ENCODE data around the gene MAB21L4.

MAB21L4 gene

DNA sequence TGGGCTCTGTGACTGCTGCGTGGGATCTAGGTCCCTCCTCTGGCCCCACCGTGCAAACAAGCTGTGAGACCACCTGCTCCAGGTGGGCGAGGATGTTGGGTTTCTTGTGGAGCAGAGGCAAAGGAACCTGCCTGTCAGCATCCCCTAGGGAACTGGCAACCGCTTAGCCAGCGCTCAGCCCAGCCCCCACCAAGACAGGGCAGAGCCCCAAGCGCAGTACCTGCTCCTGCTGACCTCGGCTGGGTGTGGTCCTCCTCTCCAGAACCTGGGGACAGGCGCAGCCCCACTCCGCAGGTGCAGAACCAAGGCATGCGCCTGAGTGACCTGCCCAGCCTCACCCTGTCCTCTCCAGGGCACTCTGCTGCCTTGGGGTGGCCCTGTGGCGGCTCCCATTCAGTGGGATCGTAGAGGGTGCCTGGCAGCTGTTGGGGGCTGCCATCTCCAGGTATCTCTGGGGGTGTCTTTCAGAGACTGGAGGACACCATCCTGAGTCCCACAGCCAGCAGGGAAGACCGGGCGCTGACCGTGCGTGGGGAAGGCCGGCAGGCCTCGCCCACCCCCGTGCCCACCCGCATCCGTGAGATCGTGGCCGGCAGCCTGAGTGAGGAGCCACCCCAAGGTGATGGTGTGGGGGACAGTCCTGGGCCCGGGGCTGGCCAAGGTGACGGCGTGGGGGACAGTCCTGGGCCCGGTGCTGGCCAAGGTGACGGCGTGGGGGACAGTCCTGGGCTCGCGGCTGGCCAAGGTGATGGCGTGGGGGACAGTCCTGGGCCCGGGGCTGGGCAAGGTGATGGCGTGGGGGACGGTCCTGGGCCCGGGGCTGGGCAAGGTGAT, 22.5 kb upstream of the MAB21L4 start:
- Histone ChIP-seq H3K27me3 (ENCODE audit: insufficient read depth, low read depth) (peaks cover 30% of the 10 kb centered on the region; the same call in 1 of the 2 replicates), H3K4me3 (IDR thresholded peaks at IDR 0.05; ENCODE audit: insufficient read depth, low read depth, low read length) (no peak overlapping the region), H2AFZ (ENCODE audit: low read depth) (no peak overlapping the region), H4K20me1 (ENCODE audit: insufficient read depth) (no peaks in the 10 kb centered on the region), H3K27ac (no peak overlapping the region), H3K4me1 (ENCODE audit: low read depth, poor library complexity, severe bottlenecking) (no peaks in the 10 kb centered on the region), H3K9ac (no peak overlapping the region), H3K4me2 (no peak overlapping the region), H3K36me3 (ENCODE audit: insufficient read depth) (no peaks in the 10 kb centered on the region), H3K79me2 (ENCODE audit: insufficient read depth, low read depth) (no peaks in the 10 kb centered on the region)
- TF ChIP-seq, protein P1, sequence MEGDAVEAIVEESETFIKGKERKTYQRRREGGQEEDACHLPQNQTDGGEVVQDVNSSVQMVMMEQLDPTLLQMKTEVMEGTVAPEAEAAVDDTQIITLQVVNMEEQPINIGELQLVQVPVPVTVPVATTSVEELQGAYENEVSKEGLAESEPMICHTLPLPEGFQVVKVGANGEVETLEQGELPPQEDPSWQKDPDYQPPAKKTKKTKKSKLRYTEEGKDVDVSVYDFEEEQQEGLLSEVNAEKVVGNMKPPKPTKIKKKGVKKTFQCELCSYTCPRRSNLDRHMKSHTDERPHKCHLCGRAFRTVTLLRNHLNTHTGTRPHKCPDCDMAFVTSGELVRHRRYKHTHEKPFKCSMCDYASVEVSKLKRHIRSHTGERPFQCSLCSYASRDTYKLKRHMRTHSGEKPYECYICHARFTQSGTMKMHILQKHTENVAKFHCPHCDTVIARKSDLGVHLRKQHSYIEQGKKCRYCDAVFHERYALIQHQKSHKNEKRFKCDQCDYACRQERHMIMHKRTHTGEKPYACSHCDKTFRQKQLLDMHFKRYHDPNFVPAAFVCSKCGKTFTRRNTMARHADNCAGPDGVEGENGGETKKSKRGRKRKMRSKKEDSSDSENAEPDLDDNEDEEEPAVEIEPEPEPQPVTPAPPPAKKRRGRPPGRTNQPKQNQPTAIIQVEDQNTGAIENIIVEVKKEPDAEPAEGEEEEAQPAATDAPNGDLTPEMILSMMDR (conservative IDR thresholded peaks at IDR 0.05; ENCODE audit: low read depth, low read length), result no peak

DNA sequence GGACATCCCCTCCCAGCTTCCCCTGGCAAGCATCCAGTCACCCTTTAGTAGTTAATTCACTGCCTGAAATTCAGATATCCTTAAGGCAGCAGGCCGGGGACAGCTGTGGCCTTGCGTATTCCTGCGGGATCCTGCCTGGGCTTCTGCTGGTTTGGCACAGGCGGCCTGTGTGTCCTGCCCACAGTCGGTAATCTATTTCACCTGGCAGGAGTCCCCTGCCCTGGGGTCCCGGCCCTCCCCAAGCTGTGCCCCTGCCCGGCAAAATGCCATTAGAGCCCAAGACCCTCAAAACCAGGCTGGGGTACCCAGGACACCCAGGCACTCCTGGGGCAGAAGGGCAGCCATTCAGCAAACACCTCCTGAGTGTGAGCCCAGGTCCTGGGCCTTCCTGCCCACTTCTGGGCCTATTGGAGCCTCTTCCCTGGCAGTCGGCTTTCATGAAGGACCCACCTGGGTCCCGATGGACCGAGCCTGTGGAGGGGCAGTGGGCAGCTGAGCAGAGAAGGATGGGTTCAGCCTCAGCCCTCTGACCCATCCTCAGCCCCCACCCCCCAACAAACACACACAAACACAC, 21.8 kb upstream of the MAB21L4 start:
- Histone ChIP-seq H3K79me2 (ENCODE audit: insufficient read depth, low read depth) (no peaks in the 10 kb centered on the region), H3K27ac (no peak overlapping the region), H4K20me1 (ENCODE audit: insufficient read depth) (no peaks in the 10 kb centered on the region), H3K36me3 (ENCODE audit: insufficient read depth) (no peaks in the 10 kb centered on the region), H3K27me3 (ENCODE audit: insufficient read depth, low read depth) (peaks cover 37% of the 10 kb centered on the region; the same call in 1 of the 2 replicates), H2AFZ (ENCODE audit: low read depth) (no peak overlapping the region), H3K4me3 (IDR thresholded peaks at IDR 0.05; ENCODE audit: insufficient read depth, low read depth, low read length) (no peak overlapping the region), H3K9ac (no peak overlapping the region), H3K4me2 (no peak overlapping the region), H3K4me1 (ENCODE audit: low read depth, poor library complexity, severe bottlenecking) (no peaks in the 10 kb centered on the region)
- TF ChIP-seq, protein P1 (conservative IDR thresholded peaks at IDR 0.05; ENCODE audit: low read depth, low read length), result no peak

DNA sequence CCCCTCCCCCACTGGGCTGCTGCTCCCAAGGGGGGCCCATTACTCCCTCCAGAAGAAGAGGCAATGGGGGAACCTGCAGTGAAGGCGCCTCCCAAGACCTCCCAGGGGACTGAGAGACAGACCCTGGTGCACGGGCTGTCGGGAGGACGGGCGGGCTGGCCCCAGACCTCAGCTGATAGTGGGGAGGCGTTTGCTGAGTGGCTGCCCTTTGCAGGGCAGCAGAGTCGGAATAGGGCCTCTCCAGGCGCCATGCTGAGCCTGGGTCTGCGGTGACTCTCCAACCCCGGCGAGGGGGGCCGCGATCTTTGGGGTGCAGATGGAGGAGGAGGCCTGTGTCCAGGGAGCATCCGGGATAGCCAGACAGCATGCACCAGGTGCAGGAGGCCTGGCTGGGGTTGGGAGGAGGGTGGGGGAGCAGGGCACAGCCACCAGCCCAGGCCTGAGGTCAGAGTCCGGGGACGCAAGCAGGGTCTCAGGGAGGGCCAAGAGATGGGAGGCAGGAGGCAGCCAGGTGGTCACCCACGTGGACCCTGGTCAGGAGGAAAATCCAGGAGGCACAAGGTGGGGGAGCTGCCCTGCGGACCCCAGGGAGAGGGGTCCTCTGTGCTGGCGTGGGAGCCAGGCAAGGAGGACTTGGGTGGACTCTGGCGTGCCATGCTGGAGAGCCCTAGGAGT, 21.2 kb upstream of the MAB21L4 start:
- H3K4me2 ChIP-seq, result no peak overlapping the region

DNA sequence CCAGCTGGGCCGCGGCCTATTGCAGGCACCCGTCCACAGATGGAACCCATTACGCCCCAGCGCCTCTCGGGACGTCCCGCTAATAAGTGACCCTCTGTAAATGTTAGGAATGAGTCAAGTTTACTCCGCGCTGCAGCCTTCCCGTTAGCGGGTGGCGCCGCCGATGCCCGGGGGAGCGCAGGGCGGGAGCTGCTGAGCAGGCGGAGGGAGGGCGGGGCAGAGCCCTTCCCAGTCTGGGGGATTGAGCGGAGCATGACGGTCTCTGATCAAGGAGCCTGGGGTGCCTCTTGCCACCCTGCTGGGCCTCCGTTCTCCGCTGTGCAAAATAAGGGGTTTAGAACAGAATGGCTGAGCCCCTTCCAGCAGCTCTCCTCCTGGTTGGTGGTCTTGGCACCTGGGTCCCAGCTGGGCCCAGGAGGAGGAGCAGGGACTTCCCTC, 20.6 kb upstream of the MAB21L4 start:
- no peak overlapping the region for H3K27ac ChIP-seq

More for the DNA sequence above, 21.2 kb upstream of the MAB21L4 start:
- TF ChIP-seq, protein P1 (conservative IDR thresholded peaks at IDR 0.05; ENCODE audit: low read depth, low read length), result no peak
- no peaks in the 10 kb centered on the region for H4K20me1 ChIP-seq (ENCODE audit: insufficient read depth)
- no peak overlapping the region for H3K9ac ChIP-seq
- H3K27ac ChIP-seq, result no peak overlapping the region
- H3K79me2 ChIP-seq (ENCODE audit: insufficient read depth, low read depth), result no peaks in the 10 kb centered on the region
- H2AFZ ChIP-seq (ENCODE audit: low read depth), result no peak overlapping the region
- H3K4me3 ChIP-seq (IDR thresholded peaks at IDR 0.05; ENCODE audit: insufficient read depth, low read depth, low read length), result no peak overlapping the region
- peaks cover 43% of the 10 kb centered on the region; the same call in 1 of the 2 replicates for H3K27me3 ChIP-seq (ENCODE audit: insufficient read depth, low read depth)
- H3K36me3 ChIP-seq (ENCODE audit: insufficient read depth), result no peaks in the 10 kb centered on the region
- no peaks in the 10 kb centered on the region for H3K4me1 ChIP-seq (ENCODE audit: low read depth, poor library complexity, severe bottlenecking)

More for the DNA sequence above, 20.6 kb upstream of the MAB21L4 start:
- H3K4me2 ChIP-seq, result no peak overlapping the region
- no peak overlapping the region for H3K4me3 ChIP-seq (IDR thresholded peaks at IDR 0.05; ENCODE audit: insufficient read depth, low read depth, low read length)
- TF ChIP-seq, protein P1 (conservative IDR thresholded peaks at IDR 0.05; ENCODE audit: low read depth, low read length), result no peak
- H3K9ac ChIP-seq, result no peak overlapping the region
- no peaks in the 10 kb centered on the region for H4K20me1 ChIP-seq (ENCODE audit: insufficient read depth)
- no peaks in the 10 kb centered on the region for H3K4me1 ChIP-seq (ENCODE audit: low read depth, poor library complexity, severe bottlenecking)
- peaks cover 49% of the 10 kb centered on the region; the same call in 1 of the 2 replicates for H3K27me3 ChIP-seq (ENCODE audit: insufficient read depth, low read depth)
- no peak overlapping the region for H2AFZ ChIP-seq (ENCODE audit: low read depth)
- no peaks in the 10 kb centered on the region for H3K36me3 ChIP-seq (ENCODE audit: insufficient read depth)
- no peaks in the 10 kb centered on the region for H3K79me2 ChIP-seq (ENCODE audit: insufficient read depth, low read depth)

Measured in KMS-11 (cell line).